Measurements from ENCODE around the gene OR14I1.

Gene OR14I1

GRCh38 chr1:248702714-248703113, at the start of gene OR14I1:
OR14I1 (minus strand) TSS chr1:248702766.
- DNase-seq (ENCODE audit: low spot score), result no peak

GRCh38 chr1:248751635-248752034, 49.1 kb upstream of the OR14I1 start:
- DNase-seq (ENCODE audit: low spot score), result no peak

GRCh38 chr1:248751142-248751541, 48.6 kb upstream of the OR14I1 start:
- DNase-seq (ENCODE audit: low spot score), result no peak

- no peak for DNase-seq (ENCODE audit: low spot score)
These were observed 47.9 kb upstream of the OR14I1 start for GRCh38 chr1:248750496-248750895.

- DNase-seq (ENCODE audit: low spot score), result no peak
These were observed 45.6 kb upstream of the OR14I1 start for GRCh38 chr1:248748211-248748610.

GRCh38 chr1:248740876-248741275, 38.3 kb upstream of the OR14I1 start:
- DNase-seq (ENCODE audit: low spot score), result no peak

GRCh38 chr1:248739572-248740205, 37.1 kb upstream of the OR14I1 start:
- DNase-seq (ENCODE audit: low spot score), result no peak

- DNase-seq (ENCODE audit: low spot score), result no peak
These were observed 34.9 kb upstream of the OR14I1 start for GRCh38 chr1:248737457-248737856.

- no peak for DNase-seq (ENCODE audit: low spot score)
These were observed 34.4 kb upstream of the OR14I1 start for GRCh38 chr1:248736977-248737376.

- DNase-seq (ENCODE audit: low spot score), result no peak
These were observed 31.0 kb upstream of the OR14I1 start for GRCh38 chr1:248733566-248733965.

GRCh38 chr1:248730507-248731335, 28.2 kb upstream of the OR14I1 start:
- no peak for DNase-seq (ENCODE audit: low spot score)

GRCh38 chr1:248714248-248714647, 11.7 kb upstream of the OR14I1 start:
- no peak for DNase-seq (ENCODE audit: low spot score)

GRCh38 chr1:248710305-248710900, 7.8 kb upstream of the OR14I1 start:
- no peak for DNase-seq (ENCODE audit: low spot score)

- no peak for DNase-seq (ENCODE audit: low spot score)
These were observed 2.0 kb upstream of the OR14I1 start for GRCh38 chr1:248704606-248705005.

GRCh38 chr1:248703674-248704073, 1.1 kb upstream of the OR14I1 start:
- peak; percentile 0 for DNase-seq (ENCODE audit: low spot score)

- DNase-seq (ENCODE audit: low spot score), result no peak
These were observed 3.5 kb downstream of the OR14I1 start for GRCh38 chr1:248699099-248699498.

GRCh38 chr1:248697907-248698306, 4.7 kb downstream of the OR14I1 start:
- no peak for DNase-seq (ENCODE audit: low spot score)

GRCh38 chr1:248696774-248697173, 5.8 kb downstream of the OR14I1 start:
- no peak for DNase-seq (ENCODE audit: low spot score)

- peak; percentile 5 for DNase-seq (ENCODE audit: low spot score)
These were observed 6.3 kb downstream of the OR14I1 start for GRCh38 chr1:248696261-248696660.

GRCh38 chr1:248695451-248696132, 7.0 kb downstream of the OR14I1 start:
- no peak for DNase-seq (ENCODE audit: low spot score)

- DNase-seq (ENCODE audit: low spot score), result no peak
These were observed 10.9 kb downstream of the OR14I1 start for GRCh38 chr1:248691567-248692155.

Data from cerebellar cortex (tissue), 1 donor.